Left ventricle myocardium inferior (tissue), 1 donor: Measurements from ENCODE around the gene CNTN4. TPM values are rescaled to one million over a fixed set of nuclear protein-coding genes. Genes with fewer than 3 reads are reported as not detected.

Experiments
- DNase-seq: peaks from one replicate; pipeline ENCODE4 v3.0.0-alpha.2; 2020
- H3K27ac ChIP-seq: fragments of 200-600 bp; replicated peaks from 2 replicates; pipeline ENCODE4 v1.8.0; 2021
- H3K27me3 ChIP-seq: fragments of 200-600 bp; 2 replicates; pipeline ENCODE4 v1.8.0; 2021; ENCODE audit warnings: low read depth
- H3K36me3 ChIP-seq: fragments of 200-600 bp; 2 replicates; pipeline ENCODE4 v1.8.0; 2021
- H3K4me1 ChIP-seq: fragments of 200-600 bp; 2 replicates; pipeline ENCODE4 v1.8.0; 2021
- H3K4me3 ChIP-seq: fragments of 200-600 bp; 2 replicates; pipeline ENCODE4 v1.8.0; 2021; ENCODE audit warnings: mild to moderate bottlenecking, moderate library complexity
- H3K9me3 ChIP-seq: fragments of 200-600 bp; replicated peaks from 2 replicates; pipeline ENCODE4 v1.8.0; 2021
- intact Hi-C: fragments of 100-400 bp; cut with micrococcal nuclease; formaldehyde crosslinking; loops from one replicate; pipeline ENCODE4 v1.11.0; 2022
- total RNA-seq: library from RNA; stranded (reverse); fragmentation: NEBNext Ultra II Directional; extraction: Animal tissue kit (Norgen Biotek cat#: 25700); gene quantifications from one replicate; pipeline ENCODE4 v1.2.1, GENCODE V29; 2021
- TF ChIP-seq, protein P1 (sequence below): fragments of 200-600 bp; IDR thresholded peaks from 2 replicates; pipeline ENCODE4 v1.8.0; 2021; ENCODE audit warnings: antibody characterized with exemption, mild to moderate bottlenecking, borderline replicate concordance
- donor health status: DM: no; HTN: yes; CAD: no; lungs with severe emphysema.

Gene CNTN4
- total RNA-seq, 1 donor from 2014 or later, result 1.2 TPM

DNA sequence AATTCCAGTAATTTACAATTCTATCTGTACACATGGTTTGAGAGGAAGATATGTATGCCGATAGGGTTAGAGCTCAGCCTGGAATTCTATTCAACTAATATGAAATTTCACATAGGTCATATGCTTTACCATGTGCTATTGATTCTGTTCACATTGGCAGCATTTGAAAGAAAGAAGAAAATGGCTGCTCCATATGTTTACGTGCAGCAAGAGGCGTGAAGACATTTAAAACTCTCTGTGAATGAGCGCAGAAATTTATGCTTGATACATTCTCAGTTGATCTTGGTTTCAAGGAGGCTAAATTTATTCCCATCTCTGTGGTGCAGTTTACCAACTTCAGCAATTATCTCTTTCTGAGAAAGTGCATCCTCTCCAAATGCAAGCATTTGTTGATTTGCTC, 478.9 kb downstream of the CNTN4 start:
- TF ChIP-seq, protein P1, sequence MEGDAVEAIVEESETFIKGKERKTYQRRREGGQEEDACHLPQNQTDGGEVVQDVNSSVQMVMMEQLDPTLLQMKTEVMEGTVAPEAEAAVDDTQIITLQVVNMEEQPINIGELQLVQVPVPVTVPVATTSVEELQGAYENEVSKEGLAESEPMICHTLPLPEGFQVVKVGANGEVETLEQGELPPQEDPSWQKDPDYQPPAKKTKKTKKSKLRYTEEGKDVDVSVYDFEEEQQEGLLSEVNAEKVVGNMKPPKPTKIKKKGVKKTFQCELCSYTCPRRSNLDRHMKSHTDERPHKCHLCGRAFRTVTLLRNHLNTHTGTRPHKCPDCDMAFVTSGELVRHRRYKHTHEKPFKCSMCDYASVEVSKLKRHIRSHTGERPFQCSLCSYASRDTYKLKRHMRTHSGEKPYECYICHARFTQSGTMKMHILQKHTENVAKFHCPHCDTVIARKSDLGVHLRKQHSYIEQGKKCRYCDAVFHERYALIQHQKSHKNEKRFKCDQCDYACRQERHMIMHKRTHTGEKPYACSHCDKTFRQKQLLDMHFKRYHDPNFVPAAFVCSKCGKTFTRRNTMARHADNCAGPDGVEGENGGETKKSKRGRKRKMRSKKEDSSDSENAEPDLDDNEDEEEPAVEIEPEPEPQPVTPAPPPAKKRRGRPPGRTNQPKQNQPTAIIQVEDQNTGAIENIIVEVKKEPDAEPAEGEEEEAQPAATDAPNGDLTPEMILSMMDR, result no peak
- DNase-seq, result no peak
- no peaks in the 10 kb centered on the region for H3K9me3 ChIP-seq
- H3K27me3 ChIP-seq, result no peaks in the 10 kb centered on the region
- H3K4me1 ChIP-seq, result no peaks in the 10 kb centered on the region
- H3K4me3 ChIP-seq, result no peak overlapping the region
- H3K27ac ChIP-seq, result no peak overlapping the region
- no peaks in the 10 kb centered on the region for H3K36me3 ChIP-seq
- intact Hi-C loops, result no loop called here

- H3K4me3 ChIP-seq, result no peak overlapping the region
- no peak for DNase-seq
- TF ChIP-seq, protein P1, result no peak
- no peaks in the 10 kb centered on the region for H3K27me3 ChIP-seq
- no peaks in the 10 kb centered on the region for H3K36me3 ChIP-seq
- intact Hi-C loops, result no loop called here
- no peaks in the 10 kb centered on the region for H3K9me3 ChIP-seq
- no peaks in the 10 kb centered on the region for H3K4me1 ChIP-seq
- no peak overlapping the region for H3K27ac ChIP-seq
These were observed 479.9 kb downstream of the CNTN4 start for GRCh38 chr3:2578560-2578959.

DNA sequence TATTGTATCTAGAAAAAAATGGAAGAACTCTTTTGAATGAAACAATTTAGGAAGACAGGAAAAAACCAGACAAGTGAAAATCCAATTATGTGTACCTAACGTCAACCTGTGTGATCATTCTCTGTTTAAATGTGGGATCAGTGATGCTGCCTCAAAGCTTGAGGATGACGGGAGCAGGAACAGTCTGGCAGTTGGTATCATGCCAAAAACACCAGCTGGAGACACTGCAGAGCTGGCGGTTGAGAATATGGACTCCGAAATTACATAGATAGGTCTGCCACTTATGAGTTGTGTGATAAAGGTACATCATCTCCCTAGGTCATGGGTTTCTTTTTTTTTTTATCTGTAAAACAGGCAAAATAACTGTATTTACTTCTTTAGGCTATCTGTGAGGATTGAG, 480.5 kb downstream of the CNTN4 start:
- intact Hi-C loops, result no loop called here

DNA sequence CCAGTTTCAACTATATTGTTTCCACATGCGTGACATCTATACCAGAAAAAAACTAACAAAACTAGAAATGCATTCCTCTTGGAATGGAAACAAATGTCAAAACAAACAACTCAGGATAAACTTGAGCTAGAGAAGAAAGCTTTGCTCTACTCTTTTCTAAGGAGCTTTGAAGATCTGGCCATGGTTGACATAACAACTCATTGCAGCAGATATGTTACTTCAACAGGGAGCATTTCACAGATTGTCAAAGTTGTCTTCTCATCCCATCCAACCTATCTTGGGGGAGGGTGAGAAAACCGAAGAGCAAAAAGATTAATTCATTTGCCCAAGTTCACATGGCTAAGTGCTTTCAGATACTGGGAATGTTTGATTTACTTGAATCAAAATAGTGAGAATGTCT, 484.4 kb downstream of the CNTN4 start:
- no peaks in the 10 kb centered on the region for H3K4me1 ChIP-seq
- H3K36me3 ChIP-seq, result no peaks in the 10 kb centered on the region
- no peaks in the 10 kb centered on the region for H3K27me3 ChIP-seq
- no peak overlapping the region for H3K4me3 ChIP-seq
- H3K27ac ChIP-seq, result no peak overlapping the region
- TF ChIP-seq, protein P1, result no peak
- no peak for DNase-seq
- intact Hi-C loops, result no loop called here
- H3K9me3 ChIP-seq, result no peaks in the 10 kb centered on the region

More for the DNA sequence above, 480.5 kb downstream of the CNTN4 start:
- no peak for DNase-seq
- Histone ChIP-seq H3K36me3 (no peaks in the 10 kb centered on the region), H3K4me3 (no peak overlapping the region), H3K4me1 (no peaks in the 10 kb centered on the region), H3K27ac (no peak overlapping the region), H3K27me3 (no peaks in the 10 kb centered on the region), H3K9me3 (no peaks in the 10 kb centered on the region)
- TF ChIP-seq, protein P1, result no peak

DNA sequence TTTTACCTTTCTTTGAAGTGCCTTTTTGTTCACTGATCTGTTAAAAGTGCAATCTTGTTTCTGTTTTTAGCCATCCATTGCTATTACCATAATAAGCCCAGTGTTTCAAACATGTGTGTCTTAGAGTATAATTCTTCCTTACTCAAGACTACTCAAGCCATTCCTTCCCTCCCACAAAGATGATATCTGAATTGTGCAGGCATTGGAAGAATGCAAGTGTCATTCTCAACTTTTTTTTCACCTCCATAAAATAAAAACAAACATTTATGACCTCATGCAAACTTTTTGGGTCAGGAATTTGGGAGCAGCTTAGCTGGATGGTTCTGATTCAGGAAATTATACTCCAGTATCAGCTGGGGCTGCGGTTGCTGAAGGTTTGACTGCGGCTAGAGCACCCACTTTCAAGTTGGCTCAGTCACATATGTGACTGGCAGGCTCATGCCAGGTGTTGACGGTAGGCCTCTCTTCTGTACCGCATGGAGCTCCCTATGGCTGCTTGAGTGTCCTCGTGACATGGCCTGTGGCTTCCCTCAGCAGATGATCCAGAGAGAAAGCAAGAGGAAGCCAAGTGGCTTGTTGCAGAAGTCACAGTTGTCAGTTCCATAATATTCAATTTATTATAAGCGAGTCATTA, 490.8 kb downstream of the CNTN4 start:
- Histone ChIP-seq H3K9me3 (no peaks in the 10 kb centered on the region), H3K36me3 (no peaks in the 10 kb centered on the region), H3K27me3 (no peaks in the 10 kb centered on the region), H3K4me1 (no peaks in the 10 kb centered on the region), H3K4me3 (no peak overlapping the region), H3K27ac (no peak overlapping the region)
- intact Hi-C loops, result no loop called here
- DNase-seq, result no peak
- TF ChIP-seq, protein P1, result no peak
